Mucosa of stomach (tissue), 1 donor: ENCODE measurements around the gene TENM3.
"Not testable (repeated sequence)": the region's sequence is repeated elsewhere in the genome, so short reads cannot be mapped to it uniquely, and the experiment has no call there.

Source experiments
- H3K27me3 ChIP-seq: one replicate; pipeline ENCODE4 v1.7.0; 2013; ENCODE audit warnings: mild to moderate bottlenecking, low read length; ENCODE audit not compliant: control insufficient read depth, insufficient read depth
- H3K36me3 ChIP-seq: one replicate; pipeline ENCODE4 v1.7.0; 2013; ENCODE audit warnings: low read length; ENCODE audit not compliant: control insufficient read depth, insufficient read depth
- H3K4me1 ChIP-seq: one replicate; pipeline ENCODE4 v1.7.0; 2013; ENCODE audit warnings: mild to moderate bottlenecking, low read length; ENCODE audit not compliant: control insufficient read depth, insufficient read depth
- H3K4me3 ChIP-seq: one replicate; pipeline ENCODE4 v1.7.0; 2013; ENCODE audit warnings: low read length
- H3K9ac ChIP-seq: one replicate; pipeline ENCODE4 v1.7.0; 2013; ENCODE audit warnings: mild to moderate bottlenecking, low read length, moderate library complexity
- H3K9me3 ChIP-seq: one replicate; pipeline ENCODE4 v1.7.0; 2013; ENCODE audit warnings: mild to moderate bottlenecking, low read length, moderate library complexity; ENCODE audit not compliant: control insufficient read depth
- donor health status: Pancreatic carcinoma.

TENM3 gene

DNA sequence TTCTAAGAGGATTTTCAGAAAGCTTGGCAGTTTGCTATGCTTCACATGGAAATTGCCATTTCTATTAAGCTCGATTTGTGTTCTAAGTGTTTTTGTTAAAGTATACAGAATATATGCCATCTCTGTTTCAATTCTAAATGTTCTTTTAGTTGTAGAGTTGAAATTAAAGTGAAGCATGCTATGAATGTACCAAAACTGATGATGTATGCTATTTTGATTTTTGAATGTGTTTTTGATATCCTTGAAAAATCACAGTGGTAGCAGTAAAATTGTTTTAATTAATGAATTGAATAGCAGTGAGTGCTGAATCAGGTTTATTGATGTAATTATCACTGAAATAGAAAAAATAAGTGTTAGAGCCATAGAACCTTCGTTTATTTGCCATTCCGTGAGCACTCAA lies 110.9 kb downstream of the TENM3 start:
- Histone ChIP-seq H3K9ac (no peak overlapping the region), H3K36me3 (no peaks in the 10 kb centered on the region), H3K4me1 (no peaks in the 10 kb centered on the region), H3K9me3 (no peaks in the 10 kb centered on the region), H3K4me3 (no peak overlapping the region), H3K27me3 (no peaks in the 10 kb centered on the region)

DNA sequence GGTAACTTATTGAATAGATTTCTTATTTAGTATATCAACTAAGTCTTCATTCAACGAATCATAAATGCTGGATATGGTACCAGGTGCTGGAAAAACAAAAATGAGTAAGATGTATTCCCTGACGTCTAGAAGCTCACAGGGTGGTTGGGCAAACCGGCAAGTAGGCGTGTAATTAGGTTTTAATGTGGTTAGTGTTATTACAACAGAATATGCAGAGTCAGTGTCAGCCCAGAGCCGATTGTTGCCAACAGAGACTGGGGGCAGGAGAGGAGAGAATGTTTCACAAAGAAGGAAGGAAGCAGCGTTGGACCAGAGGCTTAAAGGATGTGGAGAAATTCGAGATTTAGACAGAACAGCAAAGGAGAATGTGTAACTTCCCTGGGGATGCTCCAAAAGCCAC lies 111.7 kb downstream of the TENM3 start:
- Histone ChIP-seq H3K36me3 (no peaks in the 10 kb centered on the region), H3K9me3 (no peaks in the 10 kb centered on the region), H3K4me3 (no peak overlapping the region), H3K27me3 (no peaks in the 10 kb centered on the region), H3K9ac (no peak overlapping the region), H3K4me1 (no peaks in the 10 kb centered on the region)

GRCh38 chr4:182367153-182367552 lies 124.0 kb downstream of the TENM3 start:
- no peaks in the 10 kb centered on the region for H3K27me3 ChIP-seq
- H3K9ac ChIP-seq: no peak overlapping the region
- no peaks in the 10 kb centered on the region for H3K9me3 ChIP-seq
- H3K36me3 ChIP-seq: no peaks in the 10 kb centered on the region
- H3K4me3 ChIP-seq: no peak overlapping the region
- no peaks in the 10 kb centered on the region for H3K4me1 ChIP-seq

GRCh38 chr4:182369211-182369610 lies 126.0 kb downstream of the TENM3 start:
- no peak overlapping the region for H3K9ac ChIP-seq
- H3K4me1 ChIP-seq: no peaks in the 10 kb centered on the region
- H3K27me3 ChIP-seq: no peaks in the 10 kb centered on the region
- no peak overlapping the region for H3K4me3 ChIP-seq
- H3K36me3 ChIP-seq: no peaks in the 10 kb centered on the region
- H3K9me3 ChIP-seq: no peaks in the 10 kb centered on the region

GRCh38 chr4:182370491-182370890 lies 127.3 kb downstream of the TENM3 start:
- no peaks in the 10 kb centered on the region for H3K36me3 ChIP-seq
- no peak overlapping the region for H3K4me3 ChIP-seq
- H3K4me1 ChIP-seq: no peaks in the 10 kb centered on the region
- no peaks in the 10 kb centered on the region for H3K9me3 ChIP-seq
- no peak overlapping the region for H3K9ac ChIP-seq
- no peaks in the 10 kb centered on the region for H3K27me3 ChIP-seq

GRCh38 chr4:182380771-182381181 lies 137.6 kb downstream of the TENM3 start:
- no peaks in the 10 kb centered on the region for H3K9me3 ChIP-seq
- no peaks in the 10 kb centered on the region for H3K36me3 ChIP-seq
- no peaks in the 10 kb centered on the region for H3K27me3 ChIP-seq
- H3K4me1 ChIP-seq: no peaks in the 10 kb centered on the region
- H3K9ac ChIP-seq: no peak overlapping the region
- no peak overlapping the region for H3K4me3 ChIP-seq

- Histone ChIP-seq H3K9ac (no peak overlapping the region), H3K4me3 (no peak overlapping the region), H3K9me3 (no peaks in the 10 kb centered on the region), H3K27me3 (no peaks in the 10 kb centered on the region), H3K4me1 (no peaks in the 10 kb centered on the region), H3K36me3 (no peaks in the 10 kb centered on the region)
Measured at GRCh38 chr4:182382941-182383340, 139.7 kb downstream of the TENM3 start.

DNA sequence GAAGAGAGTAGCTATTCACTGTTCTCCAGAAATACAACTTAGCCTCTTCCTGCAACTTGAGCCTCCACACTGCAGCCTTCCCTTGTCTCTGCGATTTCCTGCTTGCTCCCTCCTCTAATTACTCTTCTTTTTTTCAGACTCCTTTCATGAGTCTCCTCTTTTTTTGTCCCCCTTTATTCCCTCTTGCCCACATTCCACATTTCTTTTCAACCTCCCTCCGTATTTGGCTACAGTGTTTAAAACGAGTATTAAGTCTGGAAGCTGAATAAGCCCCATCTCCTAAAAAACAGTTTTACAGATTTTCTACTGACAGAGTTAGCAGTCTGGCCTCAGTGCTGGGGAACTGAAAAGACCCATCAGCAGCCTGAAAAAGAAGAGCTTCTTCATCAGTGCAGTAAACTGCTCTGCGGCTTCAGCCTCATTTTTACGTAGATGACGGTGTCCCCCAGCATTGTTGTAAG lies 141.5 kb downstream of the TENM3 start:
- no peaks in the 10 kb centered on the region for H3K36me3 ChIP-seq
- H3K4me3 ChIP-seq: no peak overlapping the region
- H3K9ac ChIP-seq: no peak overlapping the region
- no peaks in the 10 kb centered on the region for H3K4me1 ChIP-seq
- no peaks in the 10 kb centered on the region for H3K9me3 ChIP-seq
- H3K27me3 ChIP-seq: no peaks in the 10 kb centered on the region

DNA sequence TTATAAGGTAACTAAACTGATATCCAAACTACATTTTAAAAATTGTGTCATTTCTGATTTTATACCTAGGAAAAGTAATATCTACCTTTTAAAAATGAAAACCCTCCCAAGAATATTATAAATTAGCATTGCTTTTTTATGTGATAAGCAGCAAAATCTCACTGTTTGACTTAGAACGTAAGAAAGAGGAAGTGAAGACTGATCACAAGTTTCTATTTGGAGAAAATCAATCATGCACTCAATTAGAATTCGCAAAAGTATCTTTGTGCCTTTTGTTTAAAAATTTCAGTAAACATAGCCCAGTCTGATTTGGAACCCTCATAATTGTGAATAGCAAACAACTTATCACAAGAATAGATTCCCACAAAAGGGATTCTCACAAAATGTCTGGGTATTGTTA lies 142.7 kb downstream of the TENM3 start:
- Histone ChIP-seq H3K4me3 (no peak overlapping the region), H3K36me3 (no peaks in the 10 kb centered on the region), H3K27me3 (no peaks in the 10 kb centered on the region), H3K9me3 (no peaks in the 10 kb centered on the region), H3K4me1 (no peaks in the 10 kb centered on the region), H3K9ac (no peak overlapping the region)

DNA sequence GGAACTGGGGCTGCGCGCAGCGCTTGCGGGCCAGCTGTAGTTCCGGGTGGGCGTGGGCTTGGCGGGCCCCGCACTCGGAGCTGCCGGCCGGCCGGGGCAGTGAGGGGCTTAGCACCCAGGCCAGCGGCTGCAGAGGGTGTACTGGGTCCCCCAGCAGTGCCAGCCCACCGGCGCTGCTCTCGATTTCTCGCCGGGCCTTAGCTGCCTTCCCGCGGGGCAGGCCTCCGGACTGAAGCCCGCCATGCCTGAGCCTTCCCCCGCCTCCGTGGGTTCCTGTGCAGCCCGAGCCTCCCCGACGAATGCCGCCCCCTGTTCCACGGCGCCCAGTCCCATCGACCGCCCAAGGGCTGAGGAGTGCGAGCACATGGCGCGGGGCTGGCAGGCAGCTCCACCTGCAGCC lies 143.4 kb downstream of the TENM3 start:
- H3K4me1 ChIP-seq, H3K4me3 ChIP-seq, H3K9me3 ChIP-seq, H3K9ac ChIP-seq, H3K36me3 ChIP-seq, H3K27me3 ChIP-seq: not testable (repeated sequence)

GRCh38 chr4:182391111-182391684 lies 148.0 kb downstream of the TENM3 start:
- no peaks in the 10 kb centered on the region for H3K27me3 ChIP-seq

DNA sequence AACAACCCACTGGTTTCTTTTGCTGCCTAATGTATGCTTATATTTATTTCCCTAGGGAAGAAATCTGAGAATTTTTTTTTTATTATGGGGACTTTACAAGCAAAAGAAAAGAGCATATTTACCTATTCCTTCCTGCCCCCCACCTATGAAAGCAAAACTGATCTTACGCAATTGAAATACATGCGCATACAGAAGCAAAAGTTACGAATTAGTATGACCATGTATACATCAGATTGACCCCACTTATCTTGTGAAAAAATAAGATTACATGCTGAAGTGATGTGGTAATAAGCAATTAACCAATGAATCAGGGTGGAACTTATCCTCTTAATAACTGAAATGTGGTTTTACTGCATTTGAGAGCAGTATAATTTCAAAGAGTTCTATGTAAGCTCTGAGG lies 151.0 kb downstream of the TENM3 start:
- Histone ChIP-seq H3K4me3 (no peak overlapping the region), H3K27me3 (no peaks in the 10 kb centered on the region), H3K36me3 (no peaks in the 10 kb centered on the region), H3K4me1 (no peaks in the 10 kb centered on the region), H3K9ac (no peak overlapping the region), H3K9me3 (no peaks in the 10 kb centered on the region)

More at GRCh38 chr4:182391111-182391684, 148.0 kb downstream of the TENM3 start:
- Histone ChIP-seq H3K36me3 (no peaks in the 10 kb centered on the region), H3K4me3 (no peak overlapping the region), H3K9ac (no peak overlapping the region), H3K9me3 (no peaks in the 10 kb centered on the region), H3K4me1 (no peaks in the 10 kb centered on the region)

DNA sequence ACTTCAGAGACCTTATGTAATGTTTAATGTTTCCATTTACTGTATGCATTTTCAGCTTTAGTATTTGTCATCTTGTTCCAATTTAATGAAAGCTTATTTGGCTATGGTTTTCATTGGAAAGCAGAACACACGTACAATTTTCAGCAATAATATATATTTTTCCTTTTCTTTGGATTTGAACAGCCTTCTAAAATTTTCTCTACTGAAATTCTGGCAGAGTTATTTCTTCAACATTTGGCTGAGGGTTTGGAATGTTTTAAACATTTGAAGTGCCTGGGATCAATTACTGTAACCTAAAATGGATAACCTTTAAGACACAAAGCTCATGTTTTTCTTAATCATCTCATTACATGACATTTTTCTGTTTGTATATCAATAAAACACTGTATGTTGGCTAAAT lies 156.9 kb downstream of the TENM3 start:
- Histone ChIP-seq H3K9ac (no peak overlapping the region), H3K4me3 (no peak overlapping the region), H3K4me1 (no peaks in the 10 kb centered on the region), H3K27me3 (no peaks in the 10 kb centered on the region), H3K36me3 (no peaks in the 10 kb centered on the region), H3K9me3 (no peaks in the 10 kb centered on the region)
